AG10803 (cell line): ENCODE results near the gene PRMT1.

ENCODE experiments used
- DNase-seq: peaks from one replicate; pipeline ENCODE4 v3.0.0; 2010; ENCODE audit warnings: low read depth
- H3K4me3 ChIP-seq: 2 replicates; pipeline ENCODE4 v1.5.1; 2011; ENCODE audit warnings: mild to moderate bottlenecking, low read length, control low read depth
- TF ChIP-seq, protein P1 (sequence below): conservative IDR thresholded peaks from 2 replicates; pipeline ENCODE4 v1.5.1; 2011; ENCODE audit warnings: mild to moderate bottlenecking, low read length, control low read depth, inconsistent platforms

The PRMT1 gene

DNA sequence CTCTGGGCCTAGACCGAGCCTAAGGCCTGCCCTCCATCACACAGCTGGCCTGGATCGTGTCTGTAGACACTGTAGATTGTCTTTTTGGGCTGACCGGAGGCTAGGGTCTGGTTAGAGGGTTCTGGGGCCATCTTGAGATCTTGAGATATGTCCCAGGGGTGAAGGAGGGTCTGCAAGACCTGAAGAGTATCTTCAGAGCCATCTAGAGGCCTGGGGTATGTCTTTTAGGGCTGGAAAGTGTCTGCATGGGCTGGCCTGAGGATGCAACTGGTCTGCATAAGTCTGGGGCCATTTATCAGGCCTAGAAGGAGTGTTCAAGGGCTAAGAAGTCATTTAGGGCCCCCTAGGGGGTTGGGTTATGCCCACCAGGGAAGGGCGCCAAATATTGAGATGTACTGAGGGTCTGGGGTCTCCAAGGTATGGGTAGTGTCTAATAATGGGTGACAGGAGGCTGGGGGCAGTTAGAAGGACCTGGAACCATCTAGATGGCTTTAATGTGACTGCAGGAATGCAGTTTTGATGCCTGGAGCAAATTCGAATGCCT lies 34.5 kb upstream of the PRMT1 start:
- peak overlapping the region; percentile 98 for H3K4me3 ChIP-seq
- DNase-seq = no peak
- TF ChIP-seq, protein P1, sequence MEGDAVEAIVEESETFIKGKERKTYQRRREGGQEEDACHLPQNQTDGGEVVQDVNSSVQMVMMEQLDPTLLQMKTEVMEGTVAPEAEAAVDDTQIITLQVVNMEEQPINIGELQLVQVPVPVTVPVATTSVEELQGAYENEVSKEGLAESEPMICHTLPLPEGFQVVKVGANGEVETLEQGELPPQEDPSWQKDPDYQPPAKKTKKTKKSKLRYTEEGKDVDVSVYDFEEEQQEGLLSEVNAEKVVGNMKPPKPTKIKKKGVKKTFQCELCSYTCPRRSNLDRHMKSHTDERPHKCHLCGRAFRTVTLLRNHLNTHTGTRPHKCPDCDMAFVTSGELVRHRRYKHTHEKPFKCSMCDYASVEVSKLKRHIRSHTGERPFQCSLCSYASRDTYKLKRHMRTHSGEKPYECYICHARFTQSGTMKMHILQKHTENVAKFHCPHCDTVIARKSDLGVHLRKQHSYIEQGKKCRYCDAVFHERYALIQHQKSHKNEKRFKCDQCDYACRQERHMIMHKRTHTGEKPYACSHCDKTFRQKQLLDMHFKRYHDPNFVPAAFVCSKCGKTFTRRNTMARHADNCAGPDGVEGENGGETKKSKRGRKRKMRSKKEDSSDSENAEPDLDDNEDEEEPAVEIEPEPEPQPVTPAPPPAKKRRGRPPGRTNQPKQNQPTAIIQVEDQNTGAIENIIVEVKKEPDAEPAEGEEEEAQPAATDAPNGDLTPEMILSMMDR = no peak

DNA sequence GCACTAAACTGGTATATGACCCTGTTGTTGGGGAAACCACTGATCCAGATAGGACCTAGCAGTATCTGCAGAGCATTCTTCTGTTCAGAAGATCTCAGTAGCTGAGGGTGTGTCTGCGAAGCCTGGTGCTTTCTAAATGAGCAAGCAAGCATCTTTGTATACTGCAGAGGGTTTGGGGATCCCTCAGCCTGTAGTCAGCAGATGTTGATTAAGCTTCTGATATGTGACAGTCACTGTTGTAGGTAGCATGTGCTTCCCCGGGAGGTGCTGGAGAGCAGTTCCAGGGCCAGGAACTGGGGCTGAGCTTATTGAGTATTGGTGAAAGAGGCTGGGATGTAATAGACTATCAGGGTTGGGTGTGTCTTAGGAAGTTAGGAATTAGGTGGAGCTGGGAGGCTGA lies 33.6 kb upstream of the PRMT1 start:
- DNase-seq = no peak
- TF ChIP-seq, protein P1 = no peak
- peak overlapping the region; percentile 98 for H3K4me3 ChIP-seq

DNA sequence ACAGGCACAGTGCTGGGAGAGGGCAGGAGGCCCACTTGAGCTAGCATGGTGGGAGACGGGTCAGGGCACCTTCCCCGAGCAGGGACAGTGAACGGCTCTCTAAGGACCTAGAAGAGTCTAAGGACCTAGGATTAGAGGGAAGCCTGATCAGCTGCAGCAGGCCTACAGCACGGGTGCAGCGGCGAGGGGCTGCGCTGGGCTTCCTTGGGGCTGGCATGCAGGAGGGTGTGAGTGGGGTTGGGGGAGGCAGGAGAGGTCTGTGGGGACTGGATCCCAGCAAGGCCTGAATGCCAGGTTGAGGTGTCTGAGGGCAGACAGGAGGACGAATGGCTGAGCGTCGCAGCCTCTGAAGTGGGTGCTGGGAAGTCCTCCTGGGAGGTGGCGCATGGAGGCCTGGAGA lies 31.5 kb upstream of the PRMT1 start:
- TF ChIP-seq, protein P1 = no peak
- H3K4me3 ChIP-seq = no peak overlapping the region
- DNase-seq = no peak

DNA sequence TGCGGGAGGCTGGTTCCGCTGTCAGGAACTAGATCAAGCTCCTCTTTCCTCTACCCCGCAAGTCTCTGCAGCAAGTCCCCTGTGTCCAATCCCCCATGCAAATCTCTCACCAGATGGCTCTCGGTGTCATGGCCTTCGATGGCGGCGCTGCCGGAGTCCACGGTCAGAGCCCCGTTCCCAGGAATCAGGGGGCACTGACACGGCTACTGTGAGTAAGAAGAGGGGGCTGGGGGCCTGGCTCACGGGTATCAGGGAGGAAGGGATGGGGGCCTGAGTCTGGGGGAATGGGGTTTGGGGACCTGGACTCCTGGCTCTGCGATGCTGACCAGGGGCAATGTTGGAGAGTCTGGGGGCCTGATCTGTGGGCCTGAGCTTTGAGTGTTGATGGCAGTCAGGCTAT lies 31.1 kb upstream of the PRMT1 start:
- TF ChIP-seq, protein P1 = no peak
- no peak overlapping the region for H3K4me3 ChIP-seq
- DNase-seq = no peak

DNA sequence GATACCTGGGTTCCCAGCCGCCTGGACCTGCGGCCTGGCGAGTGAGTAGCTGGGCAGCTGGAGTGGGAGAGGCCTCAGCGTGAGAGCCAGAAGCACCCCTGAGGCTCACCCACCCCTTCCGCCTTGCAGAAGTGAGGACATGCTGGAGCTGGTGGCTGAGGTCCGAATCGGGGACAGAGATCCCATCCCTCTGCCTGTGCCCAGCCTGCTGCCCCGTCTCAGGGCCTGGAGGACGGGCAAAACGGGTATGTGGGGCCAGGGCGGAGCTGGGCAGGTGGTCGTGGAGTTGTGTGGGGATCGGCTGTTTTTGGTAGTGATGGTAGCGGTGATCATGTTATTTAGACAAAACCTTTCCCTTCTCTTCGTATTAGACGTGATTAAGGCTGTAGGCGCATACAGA lies 30.5 kb upstream of the PRMT1 start:
- TF ChIP-seq, protein P1 = no peak
- no peak for DNase-seq
- H3K4me3 ChIP-seq = no peak overlapping the region

DNA sequence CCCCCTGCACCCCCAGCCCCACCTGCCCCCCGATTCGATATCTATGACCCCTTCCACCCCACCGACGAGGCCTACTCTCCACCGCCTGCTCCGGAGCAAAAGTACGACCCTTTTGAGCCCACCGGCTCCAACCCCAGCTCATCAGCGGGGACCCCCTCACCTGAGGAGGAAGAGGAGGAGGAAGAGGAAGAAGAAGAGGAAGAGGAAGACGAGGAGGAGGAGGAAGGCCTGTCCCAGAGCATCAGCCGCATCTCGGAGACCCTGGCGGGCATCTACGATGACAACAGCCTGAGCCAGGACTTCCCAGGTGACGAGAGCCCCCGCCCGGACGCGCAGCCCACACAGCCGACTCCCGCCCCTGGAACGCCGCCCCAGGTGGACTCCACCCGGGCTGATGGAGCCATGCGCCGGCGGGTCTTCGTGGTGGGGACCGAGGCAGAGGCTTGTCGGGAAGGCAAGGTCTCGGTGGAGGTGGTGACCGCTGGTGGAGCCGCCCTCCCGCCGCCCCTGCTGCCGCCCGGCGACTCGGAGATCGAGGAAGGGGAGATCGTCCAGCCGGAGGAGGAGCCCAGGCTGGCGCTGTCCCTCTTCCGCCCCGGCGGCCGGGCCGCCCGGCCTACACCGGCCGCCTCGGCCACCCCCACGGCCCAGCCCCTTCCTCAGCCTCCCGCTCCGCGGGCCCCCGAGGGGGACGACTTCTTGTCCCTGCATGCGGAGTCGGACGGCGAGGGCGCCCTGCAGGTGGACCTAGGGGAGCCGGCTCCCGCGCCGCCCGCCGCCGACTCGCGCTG lies 25.8 kb upstream of the PRMT1 start:
- TF ChIP-seq, protein P1 = no peak
- no peak for DNase-seq
- no peak overlapping the region for H3K4me3 ChIP-seq
